HepG2 (cell line): ENCODE data around the gene ABCC3. TPM values are rescaled to one million over a fixed set of nuclear protein-coding genes. Genes with fewer than 3 reads are reported as not detected.

ENCODE experiments used
- ATAC-seq: fragments of 200-7000 bp; cut with Tn5 transposase; 3 replicates; pipeline ENCODE4 v1.9.1; 2020; ENCODE audit warnings: mild to moderate bottlenecking, moderate library complexity
- BruUV-seq: library from RNA; stranded (reverse); fragments of 400-500 nt; replicated peaks from 2 replicates; lab custom pipeline; 2021; lab: Mats Ljungman, UMichigan
- CTCF ChIA-PET: fragments of 300-600 bp; formaldehyde crosslinking; extraction: SDS; loops from one replicate; lab custom pipeline; 2021; ENCODE audit warnings: low total read pairs, inconsistent platforms, low intra/inter-chr PET ratio; lab: Yijun Ruan, JAX
- POLR2A ChIA-PET: fragments of 350-600 bp; sonication (Branson Sonifier 250); formaldehyde crosslinking; loops from one replicate; lab custom pipeline; 2020; ENCODE audit warnings: antibody characterized with exemption, inconsistent platforms; lab: Yijun Ruan, JAX
- DNase-seq: peaks from one replicate; pipeline ENCODE4 v3.0.0-alpha.2; 2015; ENCODE audit warnings: low spot score
- FAIRE-seq: peaks from 3 replicates; lab custom pipeline; 2011; peaks lifted over from hg19 to GRCh38; lab: Jason Lieb, UNC
- H2AFZ ChIP-seq: one replicate; pipeline ENCODE4 v1.6.1; 2011; ENCODE audit warnings: low read length, inconsistent platforms
- H3K27ac ChIP-seq: fragments of 300-600 bp; 3 replicates; pipeline ENCODE4 v1.8.0; 2011; ENCODE audit warnings: mixed run types, mild to moderate bottlenecking, mixed read lengths, low read length, inconsistent platforms; ENCODE audit not compliant: insufficient read depth; ENCODE audit errors: extremely low read length
- H3K27me3 ChIP-seq, 2 experiments: fragments of 200-600 bp in 1 of 2; 2 replicates in 1 of 2; 3 replicates in 1 of 2; pipeline versions ENCODE4 v1.6.0 to v1.8.0; 2011; ENCODE audit warnings: low read length in 2 of 2, mild to moderate bottlenecking in 2 of 2, moderate library complexity in 2 of 2, inconsistent platforms in 1 of 2; ENCODE audit not compliant: insufficient read depth in 2 of 2, control insufficient read depth in 1 of 2
- H3K36me3 ChIP-seq, 2 experiments: fragments of 200-600 bp in 1 of 2; replicated peaks in 1 of 2; 2 replicates in 1 of 2; 3 replicates in 1 of 2; pipeline versions ENCODE4 v1.5.1 to v1.8.0; 2011; ENCODE audit warnings: low read length in 2 of 2, inconsistent platforms in 1 of 2; ENCODE audit not compliant: insufficient read depth in 2 of 2, control insufficient read depth in 1 of 2
- H3K4me1 ChIP-seq: 2 replicates; pipeline ENCODE4 v1.5.1; 2012; ENCODE audit warnings: low read length, inconsistent platforms; ENCODE audit not compliant: insufficient read depth
- H3K4me2 ChIP-seq: 2 replicates; pipeline ENCODE4 v1.6.0; 2011; ENCODE audit warnings: low read depth, low read length, inconsistent platforms
- H3K4me3 ChIP-seq, 3 experiments: fragments of 200-600 bp in 1 of 3; sonication (generic), shearing (Covaris generic) in 1 of 3; replicated peaks in 1 of 3; 2 replicates each; pipeline ENCODE4 v1.5.1; 2011 to 2016; ENCODE audit warnings: low read length in 3 of 3, inconsistent platforms in 2 of 3, low read depth in 2 of 3, mild to moderate bottlenecking in 2 of 3, control low read depth in 1 of 3, mixed read lengths in 1 of 3; ENCODE audit not compliant: insufficient read depth in 1 of 3
- H3K79me2 ChIP-seq: one replicate; pipeline ENCODE4 v1.6.1; 2011; ENCODE audit warnings: low read length, inconsistent platforms; ENCODE audit not compliant: insufficient read depth
- H3K9ac ChIP-seq: 2 replicates; pipeline ENCODE4 v1.6.0; 2011; ENCODE audit warnings: mild to moderate bottlenecking, low read depth, low read length, inconsistent platforms; ENCODE audit not compliant: insufficient read depth
- H3K9me3 ChIP-seq: 2 replicates; pipeline ENCODE4 v1.5.1; 2012; ENCODE audit warnings: mild to moderate bottlenecking, low read length
- H4K20me1 ChIP-seq: 2 replicates; pipeline ENCODE4 v1.6.0; 2011; ENCODE audit warnings: inconsistent platforms, mild to moderate bottlenecking, low read length, moderate library complexity; ENCODE audit not compliant: insufficient read depth
- ATF4 ChIP-seq, 2 experiments: fragments of 450-650 bp in 1 of 2; sonication (generic) in 1 of 2; formaldehyde crosslinking; IDR thresholded peaks; 2 replicates each; pipeline versions ENCODE4 v1.5.0 to v1.8.0; 2020 to 2022; ENCODE audit warnings: mild to moderate bottlenecking in 1 of 2, missing genetic modification reagents in 1 of 2
- FOXP4 ChIP-seq: sonication (generic); formaldehyde crosslinking; IDR thresholded peaks from 2 replicates; pipeline ENCODE4 v1.4.0; 2020; ENCODE audit warnings: missing genetic modification reagents
- HES4 ChIP-seq: sonication (generic); formaldehyde crosslinking; IDR thresholded peaks from 2 replicates; pipeline ENCODE4 v1.9.0; 2021; ENCODE audit warnings: mild to moderate bottlenecking, missing genetic modification reagents, borderline replicate concordance
- HMG20A ChIP-seq: IDR thresholded peaks from 2 replicates; pipeline ENCODE4 v1.6.1; 2016; ENCODE audit warnings: borderline replicate concordance
- MZF1 ChIP-seq: sonication (generic); formaldehyde crosslinking; IDR thresholded peaks from 2 replicates; pipeline ENCODE4 v1.8.1; 2023; ENCODE audit warnings: mild to moderate bottlenecking, missing genetic modification reagents, borderline replicate concordance
- SPEN ChIP-seq: sonication (generic); formaldehyde crosslinking; IDR thresholded peaks from 2 replicates; pipeline ENCODE4 v1.5.1; 2020; ENCODE audit warnings: low read depth, mild to moderate bottlenecking, missing genetic modification reagents
- YEATS2 ChIP-seq: sonication (generic); formaldehyde crosslinking; IDR thresholded peaks from 2 replicates; pipeline ENCODE4 v1.4.0; 2020; ENCODE audit warnings: missing genetic modification reagents, borderline replicate concordance
- ZGPAT ChIP-seq: IDR thresholded peaks from 2 replicates; pipeline ENCODE4 v1.6.1; 2016; ENCODE audit warnings: mild to moderate bottlenecking
- ZNF280D ChIP-seq: sonication (generic); formaldehyde crosslinking; IDR thresholded peaks from 2 replicates; pipeline ENCODE4 v1.5.1; 2020; ENCODE audit warnings: mild to moderate bottlenecking, missing genetic modification reagents
- ZNF850 ChIP-seq: sonication (generic); formaldehyde crosslinking; conservative IDR thresholded peaks from 2 replicates; pipeline ENCODE4 v1.9.0; 2021; ENCODE audit warnings: mild to moderate bottlenecking, missing genetic modification reagents
- WGBS: methylation state at CpG from one replicate; pipeline ENCODE4 v1.1.6; 2017; ENCODE audit warnings: low lambda C conversion rate; 5-methylcytosine and 5-hydroxymethylcytosine counted together
- in situ Hi-C: cut with HindIII; loops from 2 replicates; pipeline ENCODE4 v1.10.0; 2017; ENCODE audit warnings: low pct_unique_long_range_greater_than_20kb; ENCODE audit not compliant: extremely low pct_ligation_motif_present
- intact Hi-C: fragments of 100-400 bp; cut with micrococcal nuclease; formaldehyde crosslinking; loops from one replicate; pipeline ENCODE4 v1.10.0; 2022; ENCODE audit not compliant: unreplicated experiment
- polyA plus RNA-seq, 8 experiments: library from polyadenylated mRNA; depleted of rRNA in 3 of 8; stranded (reverse) in 7 of 8; unstranded in 1 of 8; fragments of >200 nt; fragmentation: Illumina TruSeq in 4 of 8; extraction: Trizol in 4 of 8; gene quantifications; 2 replicates each; pipeline versions ENCODE4 v1.2.1 to v1.2.3, GENCODE V29; 2011 to 2016; ENCODE audit warnings: low read depth in 4 of 8, missing spikeins in 1 of 8, mixed read lengths in 1 of 8; ENCODE audit not compliant: insufficient read depth in 1 of 8
- total RNA-seq, 5 experiments: library from RNA; depleted of rRNA; stranded (reverse); fragments of >200 nt; fragmentation: Illumina TruSeq; extraction: Trizol; gene quantifications; 2 replicates each; pipeline ENCODE4 v1.2.3, GENCODE V29; 2016; ENCODE audit warnings: low read depth in 1 of 5

Gene ABCC3
- total and polyA plus RNA-seq, 2 of the 13 experiments (the other 11 are each of a cell fraction or from before 2014, with no cell fraction given), result 25.2 to 50.7 TPM

- ChIA-PET POLR2A (interaction anchor here (1.6 kb wide), 1 partner anchor 30 kb away, joined by 5 read pairs; no protein-coding TSS in a partner anchor), CTCF (no interaction called here)
- BruUV-seq, result no TSS peak
- H3K27me3 ChIP-seq, result no peaks in the 10 kb centered on the region
- FAIRE-seq (no peak), ATAC-seq (no peak), DNase-seq (no peak)
- peaks cover 55% of the 10 kb centered on the region for H3K4me1 ChIP-seq
- WGBS, result 99% methylated on average over 6 of the region's 7 CpGs
- H3K79me2 ChIP-seq, result no peaks in the 10 kb centered on the region
- H2AFZ ChIP-seq, result no peak overlapping the region
- H3K4me3 ChIP-seq, result no peak overlapping the region
- H3K4me2 ChIP-seq, result no peak overlapping the region
- in situ Hi-C loops, result no loop called here
- H3K9ac ChIP-seq, result no peak overlapping the region; the same call in 1 of the 2 replicates
- peaks cover 5% of the 10 kb centered on the region for H3K9me3 ChIP-seq
- no peaks in the 10 kb centered on the region for H4K20me1 ChIP-seq
- H3K36me3 ChIP-seq, result no peaks in the 10 kb centered on the region
- intact Hi-C loops, result no loop called here
- 0 out of 2 replicates have a peak, but pooled peaks have one; percentile 49 for TF ChIP-seq HES4 (CRISPR knock-in tag)
- TF ChIP-seq ATF4 (CRISPR knock-in tag; IDR thresholded peaks at IDR 0.05), result no peak
- TF ChIP-seq SPEN (CRISPR knock-in tag), result no peak
- H3K27ac ChIP-seq, result no peak overlapping the region
These were observed 22.9 kb downstream of the ABCC3 start for GRCh38 chr17:50657627-50658026.

GRCh38 chr17:50658616-50659015 lies 23.9 kb downstream of the ABCC3 start:
- Histone ChIP-seq H3K9ac (no peak overlapping the region), H3K4me2 (no peak overlapping the region), H2AFZ (no peak overlapping the region), H3K4me1 (peaks cover 65% of the 10 kb centered on the region), H3K79me2 (no peaks in the 10 kb centered on the region), H3K27me3 (no peaks in the 10 kb centered on the region), H3K4me3 (no peak overlapping the region), H3K9me3 (no peaks in the 10 kb centered on the region), H4K20me1 (no peaks in the 10 kb centered on the region), H3K36me3 (no peaks in the 10 kb centered on the region), H3K27ac (no peak overlapping the region)
- FAIRE-seq (no peak), ATAC-seq (no peak), DNase-seq (no peak)
- CTCF ChIA-PET, result no interaction called here
- in situ Hi-C loops (no loop called here), intact Hi-C loops (no loop called here)
- 96% methylated on average over 6 of the region's 6 CpGs for WGBS
- no TSS peak for BruUV-seq
- POLR2A ChIA-PET, result interaction anchor here (1.6 to 4.6 kb wide), 2 partner anchors 21 to 31 kb away, joined by 5 to 88 read pairs; partner anchors contain the start of gene ABCC3
- no peak for TF ChIP-seq MZF1
- no peak for TF ChIP-seq ZNF280D (CRISPR knock-in tag)
- no peak for TF ChIP-seq ZNF850
- no peak for TF ChIP-seq ZGPAT
- TF ChIP-seq YEATS2 (CRISPR knock-in tag), result no peak
- no peak for TF ChIP-seq HMG20A
- no peak for TF ChIP-seq FOXP4 (CRISPR knock-in tag)
